HepG2 (cell line): ENCODE data around the gene ACAD11.

Source experiments
- MIER3 ChIP-seq: IDR thresholded peaks from 2 replicates; pipeline ENCODE4 v1.6.1; 2016; ENCODE audit warnings: missing compliant biosample characterization, borderline replicate concordance
- MTF1 ChIP-seq: sonication (generic); formaldehyde crosslinking; IDR thresholded peaks from 2 replicates; pipeline ENCODE4 v1.5.0; 2020; ENCODE audit warnings: missing genetic modification reagents
- RAD51 ChIP-seq: fragments of 450-650 bp; IDR thresholded peaks from 2 replicates; pipeline ENCODE4 v1.6.1; 2016; ENCODE audit warnings: borderline replicate concordance

- TF ChIP-seq MTF1 (CRISPR knock-in tag) (no peak), MIER3 (CRISPR knock-in tag) (no peak), RAD51 (no peak)
These were observed 31.5 kb downstream of the ACAD11 start for GRCh38 chr3:132628157-132628556.
